ENCODE results near the gene SUMO2.
A peak's percentile ranks its signal among the peaks of the same experiment; 100 is the strongest.
"Not testable (repeated sequence)": the region's sequence is repeated elsewhere in the genome, so short reads cannot be mapped to it uniquely, and the experiment has no call there.

Gene SUMO2

GRCh38 chr17:75182569-75183436 lies at the start of gene SUMO2:
TSS of gene SUMO2 (minus strand) at chr17:75182959. CDS start at chr17:75182834, 125 bp downstream.
- peak; percentile 91 to 95 for DNase-seq (ENCODE audit: low read depth in 2 of 2)

DNA sequence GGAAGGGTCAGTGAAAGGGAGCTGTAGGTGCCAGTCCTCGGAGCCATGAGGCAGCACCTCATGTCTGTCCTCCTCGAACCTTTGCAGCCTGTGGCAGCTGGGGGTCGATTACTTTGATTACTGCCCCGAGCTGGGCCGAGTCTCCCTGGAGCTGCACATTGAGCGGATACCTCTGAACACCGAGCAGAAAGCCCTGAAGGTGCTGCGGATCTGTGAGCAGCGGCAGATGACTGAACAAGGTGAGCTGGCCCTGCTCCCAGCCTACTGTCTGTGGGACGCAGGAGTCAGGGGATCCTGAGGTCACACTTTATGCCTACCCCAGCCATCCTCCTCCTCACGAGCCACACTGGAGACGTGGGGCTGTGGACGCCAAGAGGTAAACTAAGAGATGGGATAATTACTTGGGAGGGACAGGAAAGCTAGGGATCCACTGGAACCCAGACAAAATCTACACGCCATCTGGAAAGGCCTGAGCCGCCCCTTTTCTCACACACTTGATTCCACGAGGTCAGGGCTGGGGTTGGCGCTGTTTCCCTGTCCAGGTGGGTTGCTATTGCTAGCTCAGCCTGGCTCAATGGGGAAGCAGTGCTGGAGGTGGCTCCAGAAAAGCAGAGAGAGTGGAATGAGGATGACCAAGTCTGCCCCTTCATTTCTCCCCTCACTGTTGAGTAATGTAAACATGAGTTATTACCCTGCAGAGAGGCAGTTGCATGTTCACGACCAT lies 49.1 kb upstream of the SUMO2 start:
- no peak for DNase-seq (ENCODE audit: low read depth in 2 of 2)

- DNase-seq (ENCODE audit: low read depth in 2 of 2), result no peak
Observed at GRCh38 chr17:75231071-75231470, 48.3 kb upstream of the SUMO2 start.

- no peak for DNase-seq (ENCODE audit: low read depth in 2 of 2)
Observed at GRCh38 chr17:75228847-75229246, 46.1 kb upstream of the SUMO2 start.

DNA sequence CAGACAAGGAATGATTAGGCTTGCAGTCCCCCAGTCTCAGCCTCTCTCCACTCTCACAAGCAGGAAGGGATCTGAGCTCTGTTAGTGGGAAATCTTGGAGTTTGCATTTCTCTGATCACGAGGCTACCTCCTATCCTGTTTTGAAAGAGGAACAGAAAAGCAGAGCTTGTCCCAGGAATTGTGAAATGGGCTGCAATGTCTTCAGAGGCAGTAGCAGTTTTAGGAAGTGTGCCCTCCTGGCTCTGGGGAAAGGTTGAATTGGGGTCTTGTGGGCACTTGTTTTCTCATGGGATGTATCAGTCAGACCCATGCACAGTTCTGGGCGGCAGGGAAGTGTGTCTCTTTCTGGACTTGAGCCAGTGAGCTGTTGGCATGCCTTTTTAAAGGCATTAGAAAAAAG lies 45.5 kb upstream of the SUMO2 start:
- no peak for DNase-seq (ENCODE audit: low read depth in 2 of 2)

DNA sequence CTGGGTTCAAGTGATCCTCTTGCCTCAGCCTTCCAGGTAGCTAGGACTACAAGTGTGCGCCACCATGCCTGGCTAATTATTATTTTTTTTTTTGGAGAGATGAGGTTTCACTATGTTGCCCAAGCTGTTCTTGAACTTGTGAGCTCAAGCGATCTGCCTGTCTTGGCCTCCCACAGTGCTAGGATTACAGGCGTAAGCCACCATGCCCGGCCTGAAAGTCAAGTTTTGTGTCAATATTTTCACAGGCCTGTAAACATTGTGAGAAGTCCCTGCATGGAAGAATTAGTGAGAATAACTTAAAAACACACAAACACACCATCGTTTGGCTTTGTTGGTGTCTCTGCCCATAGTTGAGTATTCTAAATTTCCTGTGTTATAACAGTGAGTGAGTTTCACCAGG lies 45.0 kb upstream of the SUMO2 start:
- no peak for DNase-seq (ENCODE audit: low read depth in 2 of 2)

DNA sequence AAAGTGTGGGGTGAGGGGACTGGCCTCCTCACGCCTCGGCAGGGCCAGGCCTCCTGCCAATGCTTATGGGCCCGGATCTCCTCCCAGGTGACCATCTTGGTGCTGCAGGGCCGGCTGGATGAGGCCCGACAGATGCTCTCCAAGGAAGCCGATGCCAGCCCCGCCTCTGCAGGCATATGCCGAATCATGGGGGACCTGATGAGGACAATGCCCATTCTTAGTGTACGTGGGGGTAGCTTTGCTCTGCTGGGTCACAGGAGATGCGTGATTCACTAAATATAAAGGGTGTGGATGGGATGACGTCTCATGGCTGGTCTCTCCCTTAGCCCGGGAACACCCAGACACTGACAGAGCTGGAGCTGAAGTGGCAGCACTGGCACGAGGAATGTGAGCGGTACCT lies 42.3 kb upstream of the SUMO2 start:
- DNase-seq (ENCODE audit: low read depth in 2 of 2), result no peak

DNA sequence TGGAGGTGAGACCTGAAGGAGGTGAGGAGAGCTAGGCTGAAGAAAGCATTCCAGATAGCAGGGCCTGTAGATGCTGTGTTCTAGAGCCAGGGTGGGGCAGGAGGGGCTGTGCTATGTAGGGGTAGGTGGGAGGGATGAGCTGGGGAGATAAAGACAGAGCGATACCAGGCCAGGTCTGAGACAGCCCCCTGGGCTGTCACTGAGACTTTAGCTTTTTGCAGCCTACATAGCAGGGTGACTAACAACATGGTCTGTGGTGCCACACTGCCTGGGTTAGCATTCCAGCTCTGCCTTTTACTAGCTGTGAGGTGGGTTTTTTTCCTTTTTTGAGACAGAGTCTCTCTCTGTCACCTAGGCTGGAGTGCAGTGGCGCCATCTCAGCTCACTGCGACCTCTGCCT lies 37.1 kb upstream of the SUMO2 start:
- no peak for DNase-seq (ENCODE audit: low read depth in 2 of 2)

DNA sequence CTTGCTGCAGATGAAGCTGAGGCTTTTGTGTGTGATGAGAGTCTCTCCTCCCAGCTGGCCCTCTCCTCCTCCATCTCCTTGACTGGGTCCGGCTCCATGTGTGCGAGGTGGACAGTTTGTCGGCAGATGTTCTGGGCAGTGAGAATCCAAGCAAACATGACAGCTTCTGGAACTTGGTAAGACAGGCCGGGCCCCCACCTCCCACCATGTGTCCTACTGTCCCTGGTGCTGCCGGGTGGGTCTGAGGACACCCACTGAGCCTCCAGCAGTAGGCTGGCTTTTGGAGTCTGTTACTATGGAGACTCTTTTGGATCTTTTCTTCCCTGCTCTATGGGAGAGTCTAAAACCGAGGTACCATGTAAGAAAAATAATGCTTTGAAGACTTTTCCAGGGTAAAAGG lies 35.4 kb upstream of the SUMO2 start:
- no peak for DNase-seq (ENCODE audit: low read depth in 2 of 2)

DNA sequence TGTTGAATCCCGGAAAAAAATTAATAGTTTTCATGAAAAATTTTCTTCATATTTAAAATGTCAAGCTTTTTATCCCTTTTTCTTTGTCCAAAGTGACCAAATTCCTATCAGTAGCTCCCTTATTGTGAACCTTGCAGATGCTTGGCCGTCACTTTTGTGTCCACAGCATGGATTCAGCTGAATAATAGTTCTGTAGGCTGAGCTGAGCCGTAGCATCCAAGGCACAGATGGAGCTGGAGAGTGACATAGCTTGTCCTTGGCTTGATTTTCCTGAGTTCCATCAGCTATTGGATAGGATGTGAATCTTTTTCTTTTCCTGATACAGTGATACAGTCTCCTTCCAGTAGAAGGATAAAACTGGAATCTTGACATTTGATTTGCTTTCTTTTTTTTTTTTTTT lies 26.3 kb upstream of the SUMO2 start:
- DNase-seq (ENCODE audit: low read depth in 2 of 2), result no peak

GRCh38 chr17:75208161-75208560 lies 25.4 kb upstream of the SUMO2 start:
- no peak for DNase-seq (ENCODE audit: low read depth in 2 of 2)

DNA sequence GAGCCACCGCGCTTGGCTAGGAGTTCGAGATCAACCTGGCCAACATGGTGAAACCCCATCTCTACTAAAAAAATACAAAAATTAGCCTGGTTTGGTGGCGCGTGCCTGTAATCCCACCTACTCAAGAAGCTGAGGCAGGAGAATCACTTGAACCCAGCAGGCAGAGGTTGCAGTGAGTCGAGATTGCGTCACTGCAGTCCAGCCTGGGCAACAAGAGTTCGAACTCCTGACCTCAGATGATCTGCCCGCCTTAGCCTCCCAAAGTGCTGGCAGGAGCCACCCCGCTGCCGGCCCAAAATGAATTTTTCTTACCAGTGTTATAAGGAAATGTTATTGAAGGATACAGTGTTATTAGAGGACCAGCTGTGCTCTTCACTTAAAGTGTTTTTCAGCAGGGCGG lies 25.0 kb upstream of the SUMO2 start:
- no peak for DNase-seq (ENCODE audit: low read depth in 2 of 2)

- not testable (repeated sequence) for DNase-seq (ENCODE audit: low read depth in 2 of 2)
Observed at GRCh38 chr17:75207050-75207407, 24.3 kb upstream of the SUMO2 start.

DNA sequence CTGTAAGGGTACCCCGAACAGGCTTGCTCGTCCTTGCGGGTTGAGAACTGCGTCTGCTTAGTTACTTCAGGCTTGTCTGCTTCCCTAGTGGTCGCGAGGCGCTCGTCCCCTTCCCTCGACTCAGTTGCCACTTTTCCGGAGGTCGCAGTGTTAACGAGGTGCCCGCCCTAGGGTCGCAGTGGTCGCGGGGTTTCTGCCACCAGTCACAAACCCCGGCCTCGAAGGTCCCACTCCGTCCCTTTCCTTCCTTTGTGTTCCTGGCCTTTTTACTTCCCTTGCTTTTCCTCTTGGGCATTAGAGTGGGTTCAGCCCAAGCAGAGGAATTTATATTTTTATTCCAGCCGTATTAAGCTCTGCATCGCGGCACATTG lies 23.0 kb upstream of the SUMO2 start:
- DNase-seq (ENCODE audit: low read depth in 2 of 2), result no peak

DNA sequence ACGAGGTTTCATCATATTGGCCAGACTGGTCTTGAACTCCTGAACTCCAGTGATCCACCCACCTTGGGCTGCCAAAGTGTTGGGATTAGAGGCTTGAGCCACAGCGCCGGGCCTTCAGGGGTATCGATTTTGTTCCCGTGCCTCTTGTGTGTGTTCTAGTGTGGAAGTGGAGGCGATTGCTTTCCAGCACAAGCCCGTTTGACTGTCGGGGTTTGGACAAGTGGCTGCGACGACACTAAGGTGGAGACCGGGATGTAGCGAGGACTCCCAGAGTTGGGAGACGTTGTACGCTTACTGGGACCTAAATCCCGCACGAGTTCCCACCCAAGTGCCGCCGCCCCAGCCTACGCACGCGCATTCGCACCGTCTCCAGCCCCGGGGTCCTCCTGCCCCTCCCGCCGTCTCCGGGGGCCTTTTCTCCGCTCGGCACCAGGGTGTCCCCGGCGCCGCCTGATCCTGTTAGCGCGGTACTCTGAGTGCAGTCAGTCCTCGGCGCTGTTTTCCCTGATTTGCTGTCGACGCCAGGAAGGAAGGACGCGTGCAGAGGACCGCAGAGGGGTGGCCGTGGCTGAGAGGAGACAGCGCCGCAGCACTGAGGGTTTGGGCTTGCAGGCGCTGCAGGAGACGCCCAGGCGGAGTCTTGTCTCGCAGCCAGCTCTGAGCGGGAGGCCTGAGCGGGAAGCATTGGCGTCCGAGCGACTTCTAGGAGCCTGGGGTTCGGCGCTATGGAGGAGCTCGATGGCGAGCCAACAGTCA lies 22.5 kb upstream of the SUMO2 start, which contains the start of gene NUP85:
Gene NUP85 (plus strand): TSS at position 643 of the 756 bp plus-strand sequence. CDS start 83 bp downstream, at position 726.
- peak; percentile 83 to 89 for DNase-seq (ENCODE audit: low read depth in 2 of 2)

- DNase-seq (ENCODE audit: low read depth in 2 of 2), result no peak
Observed at GRCh38 chr17:75199886-75200618, 17.3 kb upstream of the SUMO2 start.

DNA sequence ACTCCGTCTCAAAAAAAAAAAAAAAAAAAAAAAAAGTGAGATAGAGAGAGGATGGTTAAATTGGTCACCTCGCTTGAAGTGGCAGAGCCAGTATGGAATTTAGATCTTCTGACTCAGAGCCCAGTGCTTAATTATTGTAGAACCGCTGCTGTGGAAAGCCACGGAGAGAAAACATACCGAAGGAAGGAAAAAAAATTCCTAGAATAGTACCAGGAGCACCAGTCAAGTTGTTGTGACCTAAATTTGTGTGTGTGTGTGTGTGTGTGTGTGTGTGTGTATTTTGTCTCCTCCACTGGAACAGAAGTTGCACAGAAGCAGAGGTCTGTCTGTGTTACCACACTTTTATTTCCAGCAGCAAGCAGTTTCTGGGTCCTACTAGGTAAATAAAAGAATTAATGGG lies 12.1 kb upstream of the SUMO2 start:
- no peak for DNase-seq (ENCODE audit: low read depth in 2 of 2)

- no peak for DNase-seq (ENCODE audit: low read depth in 2 of 2)
Observed at GRCh38 chr17:75191584-75191983, 8.8 kb upstream of the SUMO2 start.

DNA sequence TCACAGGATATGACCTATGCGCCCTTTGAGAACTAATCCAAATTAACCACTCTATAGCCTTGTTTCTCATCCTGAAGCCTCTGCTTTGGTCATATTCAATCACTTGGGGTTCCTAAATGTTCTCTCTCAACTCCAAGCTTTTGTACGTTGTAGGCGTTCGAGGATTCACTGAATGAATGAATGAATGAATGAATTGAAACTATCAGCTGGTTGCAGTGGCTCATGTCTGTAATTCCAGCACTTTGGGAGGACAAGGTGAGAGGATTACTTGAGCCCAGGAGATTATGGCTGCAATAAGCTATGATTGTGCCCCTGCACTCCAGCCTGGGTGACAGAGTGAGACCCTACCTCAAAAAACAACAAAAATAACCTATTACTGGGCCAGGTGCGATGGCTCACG lies 5.9 kb upstream of the SUMO2 start:
- DNase-seq (ENCODE audit: low read depth in 2 of 2), result no peak

GRCh38 chr17:75183999-75184884 lies 1.5 kb upstream of the SUMO2 start:
- no peak for DNase-seq (ENCODE audit: low read depth in 2 of 2)

- DNase-seq (ENCODE audit: low read depth in 2 of 2), result no peak
Observed at GRCh38 chr17:75182319-75182568, 515 bp downstream of the SUMO2 start.
